22Rv1 (cell line): Measurements from ENCODE around the gene KRT75.

Experiments
- ZFX ChIP-seq: fragments of 450-650 bp; IDR thresholded peaks from 2 replicates; pipeline ENCODE4 v1.6.1; 2017; ENCODE audit warnings: antibody characterized with exemption, borderline replicate concordance
- TF ChIP-seq, protein P1 (sequence below): fragments of 450-650 bp; IDR thresholded peaks from 2 replicates; pipeline ENCODE4 v1.5.1; 2017; ENCODE audit warnings: mild to moderate bottlenecking

DNA sequence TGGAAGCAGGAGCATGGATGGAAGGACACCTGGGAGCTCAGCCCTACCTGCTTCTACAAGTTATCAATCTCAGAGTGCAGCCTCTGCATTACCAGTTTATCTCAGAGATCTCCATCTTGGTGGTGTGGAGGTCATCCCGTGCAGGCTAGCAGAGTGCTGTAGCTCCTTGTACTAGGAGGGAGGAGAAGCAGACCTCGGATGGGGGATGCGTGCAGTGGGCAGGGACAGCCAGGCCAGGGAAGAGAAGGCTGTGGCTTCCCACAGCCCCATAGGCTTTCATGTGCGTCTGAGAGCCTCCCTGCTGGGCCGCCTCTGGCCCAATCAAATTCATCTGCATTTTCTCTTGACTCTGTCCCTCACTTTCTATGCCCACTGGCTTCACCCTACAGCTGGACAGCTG, 19.2 kb downstream of the KRT75 start:
- TF ChIP-seq, protein P1, sequence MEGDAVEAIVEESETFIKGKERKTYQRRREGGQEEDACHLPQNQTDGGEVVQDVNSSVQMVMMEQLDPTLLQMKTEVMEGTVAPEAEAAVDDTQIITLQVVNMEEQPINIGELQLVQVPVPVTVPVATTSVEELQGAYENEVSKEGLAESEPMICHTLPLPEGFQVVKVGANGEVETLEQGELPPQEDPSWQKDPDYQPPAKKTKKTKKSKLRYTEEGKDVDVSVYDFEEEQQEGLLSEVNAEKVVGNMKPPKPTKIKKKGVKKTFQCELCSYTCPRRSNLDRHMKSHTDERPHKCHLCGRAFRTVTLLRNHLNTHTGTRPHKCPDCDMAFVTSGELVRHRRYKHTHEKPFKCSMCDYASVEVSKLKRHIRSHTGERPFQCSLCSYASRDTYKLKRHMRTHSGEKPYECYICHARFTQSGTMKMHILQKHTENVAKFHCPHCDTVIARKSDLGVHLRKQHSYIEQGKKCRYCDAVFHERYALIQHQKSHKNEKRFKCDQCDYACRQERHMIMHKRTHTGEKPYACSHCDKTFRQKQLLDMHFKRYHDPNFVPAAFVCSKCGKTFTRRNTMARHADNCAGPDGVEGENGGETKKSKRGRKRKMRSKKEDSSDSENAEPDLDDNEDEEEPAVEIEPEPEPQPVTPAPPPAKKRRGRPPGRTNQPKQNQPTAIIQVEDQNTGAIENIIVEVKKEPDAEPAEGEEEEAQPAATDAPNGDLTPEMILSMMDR: no peak
- TF ChIP-seq ZFX: no peak
